Lower leg skin (tissue), 4 donors: ENCODE data around the gene ZNF428. TPM values are rescaled to one million over a fixed set of nuclear protein-coding genes. Genes with fewer than 3 reads are reported as not detected.

Experiments
- DNase-seq, 2 donors: peaks; one replicate each; pipeline ENCODE4 v3.0.0-alpha.2; 2019; ENCODE audit warnings: low spot score in 2 of 2
- H3K4me3 ChIP-seq: fragments of 200-600 bp; sonication (generic); 2 replicates; pipeline ENCODE4 v1.5.1; 2017; ENCODE audit warnings: mild to moderate bottlenecking, low read depth; ENCODE audit not compliant: poor library complexity, severe bottlenecking
- POLR2A ChIP-seq, 2 donors: fragments of 450-650 bp; IDR thresholded peaks; one replicate each; pipeline ENCODE4 v1.6.1; 2016 to 2017; ENCODE audit warnings: antibody characterized with exemption in 2 of 2, mild to moderate bottlenecking in 1 of 2, moderate library complexity in 1 of 2
- WGBS, 2 donors: methylation state at CpG; one replicate each; pipeline ENCODE4 v1.1.5; 2018; 5-methylcytosine and 5-hydroxymethylcytosine counted together
- intact Hi-C: fragments of 100-400 bp; cut with DNase I; formaldehyde crosslinking; loops from one replicate; pipeline ENCODE4 v1.15.0; 2023; ENCODE audit warnings: low total_unique reads
- total RNA-seq, 4 donors: library from RNA; depleted of rRNA; stranded (reverse); fragments of >200 nt; gene quantifications; one replicate each; pipeline ENCODE4 v1.1.0, GENCODE V29; 2016
- TF ChIP-seq, protein P1 (sequence below), 3 donors: fragments of 450-650 bp; IDR thresholded peaks; one replicate each; pipeline ENCODE4 v1.5.1; 2016; ENCODE audit warnings: antibody characterized with exemption in 3 of 3, mild to moderate bottlenecking in 3 of 3, moderate library complexity in 2 of 3

ZNF428 gene
- total RNA-seq, 4 donors from 2014 or later, result 5.3 to 27.3 (median 15.1) TPM

- no peak for DNase-seq
- intact Hi-C loops, result no loop called here
- 82 to 86% methylated on average over 4 of the region's 4 CpGs for WGBS, 2 donors
- H3K4me3 ChIP-seq, result no peak overlapping the region
- TF ChIP-seq POLR2A (IDR thresholded peaks at IDR 0.05), result no peak
- TF ChIP-seq, protein P1, sequence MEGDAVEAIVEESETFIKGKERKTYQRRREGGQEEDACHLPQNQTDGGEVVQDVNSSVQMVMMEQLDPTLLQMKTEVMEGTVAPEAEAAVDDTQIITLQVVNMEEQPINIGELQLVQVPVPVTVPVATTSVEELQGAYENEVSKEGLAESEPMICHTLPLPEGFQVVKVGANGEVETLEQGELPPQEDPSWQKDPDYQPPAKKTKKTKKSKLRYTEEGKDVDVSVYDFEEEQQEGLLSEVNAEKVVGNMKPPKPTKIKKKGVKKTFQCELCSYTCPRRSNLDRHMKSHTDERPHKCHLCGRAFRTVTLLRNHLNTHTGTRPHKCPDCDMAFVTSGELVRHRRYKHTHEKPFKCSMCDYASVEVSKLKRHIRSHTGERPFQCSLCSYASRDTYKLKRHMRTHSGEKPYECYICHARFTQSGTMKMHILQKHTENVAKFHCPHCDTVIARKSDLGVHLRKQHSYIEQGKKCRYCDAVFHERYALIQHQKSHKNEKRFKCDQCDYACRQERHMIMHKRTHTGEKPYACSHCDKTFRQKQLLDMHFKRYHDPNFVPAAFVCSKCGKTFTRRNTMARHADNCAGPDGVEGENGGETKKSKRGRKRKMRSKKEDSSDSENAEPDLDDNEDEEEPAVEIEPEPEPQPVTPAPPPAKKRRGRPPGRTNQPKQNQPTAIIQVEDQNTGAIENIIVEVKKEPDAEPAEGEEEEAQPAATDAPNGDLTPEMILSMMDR (IDR thresholded peaks at IDR 0.05), result no peak
Measured at GRCh38 chr19:43642531-43642930, 23.1 kb upstream of the ZNF428 start.

- no peak overlapping the region for H3K4me3 ChIP-seq
- no peak for DNase-seq
- no peak for TF ChIP-seq POLR2A (IDR thresholded peaks at IDR 0.05)
- TF ChIP-seq, protein P1 (IDR thresholded peaks at IDR 0.05), result no peak
- WGBS, 2 donors, result 89 to 93% methylated on average over 2 of the region's 2 CpGs
- intact Hi-C loops, result no loop called here
Measured at GRCh38 chr19:43641333-43641732, 21.9 kb upstream of the ZNF428 start.

- no peak overlapping the region for H3K4me3 ChIP-seq
- 5 to 8% methylated on average over 9 of the region's 9 CpGs for WGBS, 2 donors
Measured at GRCh38 chr19:43640424-43640757, 21.0 kb upstream of the ZNF428 start.

GRCh38 chr19:43639519-43640423, 20.3 kb upstream of the ZNF428 start, which contains the start of gene CADM4:
Gene CADM4 (minus strand): TSS chr19:43639850. CDS start chr19:43639790, 60 bp downstream.
- 1% methylated on average over 47 to 59 of the region's 110 CpGs for WGBS, 2 donors
- peak within 1 kb of the TSS; percentile 35 for H3K4me3 ChIP-seq
- TF ChIP-seq, protein P1 (IDR thresholded peaks at IDR 0.05), result no peak
- TF ChIP-seq POLR2A (IDR thresholded peaks at IDR 0.05), result no peak
- DNase-seq, result no peak
- intact Hi-C loops, result no loop called here

More at GRCh38 chr19:43640424-43640757, 21.0 kb upstream of the ZNF428 start:
- no peak for TF ChIP-seq POLR2A (IDR thresholded peaks at IDR 0.05)
- TF ChIP-seq, protein P1 (IDR thresholded peaks at IDR 0.05), result no peak
- no peak for DNase-seq
- intact Hi-C loops, result no loop called here

GRCh38 chr19:43638995-43639518, 19.6 kb upstream of the ZNF428 start:
- H3K4me3 ChIP-seq, result no peak overlapping the region
- TF ChIP-seq, protein P1 (IDR thresholded peaks at IDR 0.05), result no peak
- no peak for TF ChIP-seq POLR2A (IDR thresholded peaks at IDR 0.05)
- intact Hi-C loops, result no loop called here
- 11 to 14% methylated on average over 13 to 16 of the region's 18 CpGs for WGBS, 2 donors
- no peak for DNase-seq
